ENCODE results near the gene SYDE2.

DNA sequence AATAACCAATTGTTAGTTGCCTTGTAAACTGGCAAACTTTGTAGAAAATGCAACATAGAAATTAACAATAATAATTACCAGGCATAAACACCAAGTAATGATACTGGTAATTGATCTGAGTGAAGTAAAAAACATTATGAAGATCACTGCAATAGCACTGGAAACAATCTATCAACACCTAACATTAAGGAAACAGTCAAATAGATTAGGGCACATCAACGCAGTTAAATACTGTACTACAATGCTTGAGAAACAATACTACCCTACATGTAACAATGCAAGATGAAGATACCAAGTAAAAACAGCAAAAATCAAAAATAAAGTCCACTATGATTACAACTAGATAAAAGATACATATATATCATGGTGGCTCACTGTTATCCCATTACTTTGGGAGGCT is 16.6 kb downstream of the SYDE2 start:
- TF ChIP-seq, protein P1, sequence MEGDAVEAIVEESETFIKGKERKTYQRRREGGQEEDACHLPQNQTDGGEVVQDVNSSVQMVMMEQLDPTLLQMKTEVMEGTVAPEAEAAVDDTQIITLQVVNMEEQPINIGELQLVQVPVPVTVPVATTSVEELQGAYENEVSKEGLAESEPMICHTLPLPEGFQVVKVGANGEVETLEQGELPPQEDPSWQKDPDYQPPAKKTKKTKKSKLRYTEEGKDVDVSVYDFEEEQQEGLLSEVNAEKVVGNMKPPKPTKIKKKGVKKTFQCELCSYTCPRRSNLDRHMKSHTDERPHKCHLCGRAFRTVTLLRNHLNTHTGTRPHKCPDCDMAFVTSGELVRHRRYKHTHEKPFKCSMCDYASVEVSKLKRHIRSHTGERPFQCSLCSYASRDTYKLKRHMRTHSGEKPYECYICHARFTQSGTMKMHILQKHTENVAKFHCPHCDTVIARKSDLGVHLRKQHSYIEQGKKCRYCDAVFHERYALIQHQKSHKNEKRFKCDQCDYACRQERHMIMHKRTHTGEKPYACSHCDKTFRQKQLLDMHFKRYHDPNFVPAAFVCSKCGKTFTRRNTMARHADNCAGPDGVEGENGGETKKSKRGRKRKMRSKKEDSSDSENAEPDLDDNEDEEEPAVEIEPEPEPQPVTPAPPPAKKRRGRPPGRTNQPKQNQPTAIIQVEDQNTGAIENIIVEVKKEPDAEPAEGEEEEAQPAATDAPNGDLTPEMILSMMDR (IDR thresholded peaks at IDR 0.05), result no peak
- TF ChIP-seq POLR2A (IDR thresholded peaks at IDR 0.05), result no peak
